Neural progenitor cell (in vitro differentiated cells): ENCODE data around the gene MAP2. TPM values are rescaled to one million over a fixed set of nuclear protein-coding genes. Genes with fewer than 3 reads are reported as not detected.

ENCODE experiments used
- DNase-seq: peaks from one replicate; pipeline ENCODE4 v3.0.0-alpha.2; 2016; ENCODE audit warnings: low spot score
- H2AFZ ChIP-seq: fragments of 200-600 bp; sonication (generic); replicated peaks from 2 replicates; pipeline ENCODE4 v1.6.1; 2016; ENCODE audit warnings: antibody characterized with exemption
- H3F3A ChIP-seq: fragments of 200-600 bp; sonication (generic); 2 replicates; pipeline ENCODE4 v1.6.1; 2016; ENCODE audit warnings: antibody characterized with exemption, low read depth
- H3K27ac ChIP-seq: fragments of 200-600 bp; sonication (generic); 2 replicates; pipeline ENCODE4 v1.5.1; 2016; ENCODE audit warnings: mild to moderate bottlenecking
- H3K27me3 ChIP-seq: fragments of 200-600 bp; sonication (generic); 2 replicates; pipeline ENCODE4 v1.6.1; 2016; ENCODE audit warnings: mild to moderate bottlenecking, moderate library complexity
- H3K36me3 ChIP-seq: fragments of 200-600 bp; sonication (generic); 2 replicates; pipeline ENCODE4 v1.5.1; 2016
- H3K4me1 ChIP-seq: fragments of 200-600 bp; sonication (generic); 2 replicates; pipeline ENCODE4 v1.6.1; 2016; ENCODE audit warnings: mixed run types
- H3K4me2 ChIP-seq: fragments of 200-600 bp; sonication (generic); 2 replicates; pipeline ENCODE4 v1.6.1; 2016
- H3K4me3 ChIP-seq: fragments of 200-600 bp; sonication (generic); 2 replicates; pipeline ENCODE4 v1.5.1; 2016
- H3K79me2 ChIP-seq: fragments of 200-600 bp; sonication (generic); 2 replicates; pipeline ENCODE4 v1.6.1; 2016; ENCODE audit warnings: low read depth
- H3K9ac ChIP-seq: fragments of 200-600 bp; sonication (generic); 2 replicates; pipeline ENCODE4 v1.6.1; 2016
- H3K9me3 ChIP-seq: fragments of 200-600 bp; sonication (generic); 2 replicates; pipeline ENCODE4 v1.5.1; 2016; ENCODE audit warnings: low read depth
- H4K20me1 ChIP-seq: fragments of 200-600 bp; sonication (generic); 2 replicates; pipeline ENCODE4 v1.6.1; 2016; ENCODE audit warnings: low read depth
- H3K27ac Mint-ChIP-seq: 3 replicates; pipeline ENCODE4 v1.8.0; 2021; ENCODE audit warnings: mixed read lengths
- H3K27me3 Mint-ChIP-seq: 2 replicates; pipeline ENCODE4 v1.8.0; 2022; ENCODE audit warnings: low read depth, mild to moderate bottlenecking, inconsistent platforms, moderate library complexity, mixed read lengths; ENCODE audit not compliant: insufficient read depth
- H3K36me3 Mint-ChIP-seq: 3 replicates; pipeline ENCODE4 v1.8.0; 2021; ENCODE audit warnings: mixed read lengths
- H3K4me1 Mint-ChIP-seq: 3 replicates; pipeline ENCODE4 v1.8.0; 2021; ENCODE audit warnings: mixed read lengths
- H3K4me3 Mint-ChIP-seq: 3 replicates; pipeline ENCODE4 v1.8.0; 2021; ENCODE audit warnings: mild to moderate bottlenecking, moderate library complexity, mixed read lengths
- H3K9me3 Mint-ChIP-seq: 3 replicates; pipeline ENCODE4 v1.8.0; 2020; ENCODE audit warnings: mixed read lengths
- CTCF ChIP-seq: fragments of 200-600 bp; sonication (generic); IDR thresholded peaks from 2 replicates; pipeline ENCODE4 v1.5.1; 2017; ENCODE audit warnings: antibody characterized with exemption, mild to moderate bottlenecking
- EZH2 ChIP-seq: fragments of 200-600 bp; sonication (generic); IDR thresholded peaks from 2 replicates; pipeline ENCODE4 v1.6.1; 2017; ENCODE audit warnings: antibody characterized with exemption, mild to moderate bottlenecking, moderate library complexity
- EZH2phosphoT487 ChIP-seq: fragments of 200-600 bp; sonication (generic); IDR thresholded peaks from 2 replicates; pipeline ENCODE4 v1.6.1; 2017; ENCODE audit warnings: antibody characterized with exemption
- total RNA-seq: library from RNA; depleted of rRNA; stranded (reverse); fragments of >200 nt; gene quantifications from 2 replicates; pipeline ENCODE4 v1.2.3, GENCODE V29; 2015; ENCODE audit warnings: low replicate concordance

MAP2 gene
- total RNA-seq, 1 donor from 2014 or later = 102 TPM

DNA sequence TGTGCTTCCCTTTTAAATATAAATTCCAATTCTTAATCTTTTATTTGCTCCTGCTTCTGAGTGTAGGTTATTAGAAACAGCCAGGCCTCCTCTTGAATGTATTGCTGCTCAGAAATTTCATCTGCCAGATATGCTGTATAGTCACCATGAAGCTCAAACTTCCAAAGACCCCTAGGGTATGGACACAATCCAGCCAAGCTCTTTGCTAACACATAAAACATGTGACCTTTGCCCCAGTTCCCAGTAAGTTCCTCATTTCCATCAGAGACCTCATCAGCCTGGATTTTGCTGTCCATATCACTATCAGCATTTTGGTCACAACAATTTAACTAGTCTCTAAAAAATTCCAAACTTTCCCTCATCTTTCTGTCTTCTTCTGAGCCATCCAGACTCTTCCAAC lies 75.2 kb downstream of the MAP2 start:
- Mint-ChIP-seq H3K27ac (no peak overlapping the region), H3K4me1 (peaks cover 23% of the 10 kb centered on the region), H3K36me3 (peaks cover 44% of the 10 kb centered on the region), H3K9me3 (peaks cover 25% of the 10 kb centered on the region), H3K27me3 (peaks cover 2% of the 10 kb centered on the region), H3K4me3 (no peak overlapping the region)
- Histone ChIP-seq H3K27me3 (no peaks in the 10 kb centered on the region), H3K4me3 (no peak overlapping the region), H4K20me1 (no peaks in the 10 kb centered on the region), H3K27ac (no peak overlapping the region), H2AFZ (no peak overlapping the region), H3K36me3 (no peaks in the 10 kb centered on the region), H3K4me2 (no peak overlapping the region), H3F3A (no peaks in the 10 kb centered on the region), H3K79me2 (no peaks in the 10 kb centered on the region), H3K4me1 (no peaks in the 10 kb centered on the region), H3K9me3 (no peaks in the 10 kb centered on the region), H3K9ac (no peak overlapping the region)
- TF ChIP-seq EZH2 = no peak
- TF ChIP-seq CTCF = no peak
- DNase-seq = no peak

- H3K27ac ChIP-seq = no peak overlapping the region
- Mint-ChIP-seq H3K27ac (no peak overlapping the region), H3K27me3 (peaks cover 2% of the 10 kb centered on the region), H3K36me3 (peaks cover 38% of the 10 kb centered on the region), H3K4me1 (peaks cover 23% of the 10 kb centered on the region), H3K9me3 (peaks cover 21% of the 10 kb centered on the region), H3K4me3 (no peak overlapping the region)
- no peak overlapping the region for H3K4me2 ChIP-seq
- H3K79me2 ChIP-seq = no peaks in the 10 kb centered on the region
- peaks cover 2% of the 10 kb centered on the region for H4K20me1 ChIP-seq
- no peak for DNase-seq
- no peaks in the 10 kb centered on the region for H3K4me1 ChIP-seq
- no peaks in the 10 kb centered on the region for H3F3A ChIP-seq
- H3K9ac ChIP-seq = no peak overlapping the region
- H3K4me3 ChIP-seq = no peak overlapping the region
- H3K36me3 ChIP-seq = no peaks in the 10 kb centered on the region
- no peak overlapping the region for H2AFZ ChIP-seq
- TF ChIP-seq EZH2 = no peak
- H3K9me3 ChIP-seq = no peaks in the 10 kb centered on the region
- H3K27me3 ChIP-seq = no peaks in the 10 kb centered on the region
Measured at GRCh38 chr2:209501579-209501978, 77.7 kb downstream of the MAP2 start.

DNA sequence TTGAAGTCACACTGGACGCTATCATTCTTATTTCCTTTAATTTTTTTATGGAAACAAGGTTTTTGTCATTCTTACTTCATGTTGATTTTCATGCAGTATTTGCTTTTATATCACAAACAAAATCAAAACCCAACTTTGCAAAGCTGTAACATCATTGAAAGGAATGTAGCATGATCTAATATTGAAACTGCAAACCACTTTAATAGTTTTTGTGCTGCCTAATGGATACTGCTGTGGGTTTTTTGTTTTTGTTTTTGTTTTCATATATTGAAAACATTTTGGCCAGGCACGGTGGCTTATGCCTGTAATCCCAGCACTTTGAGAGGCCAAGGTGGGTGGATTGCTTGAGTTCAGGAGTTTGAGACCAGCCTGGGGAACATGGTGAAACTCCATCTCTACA lies 81.6 kb downstream of the MAP2 start:
- no peaks in the 10 kb centered on the region for H3K27me3 ChIP-seq
- no peak overlapping the region for H3K4me3 Mint-ChIP-seq
- H3K9ac ChIP-seq = no peak overlapping the region
- peaks cover 11% of the 10 kb centered on the region for H3K36me3 Mint-ChIP-seq
- no peak overlapping the region for H3K4me2 ChIP-seq
- H3F3A ChIP-seq = no peaks in the 10 kb centered on the region
- no peaks in the 10 kb centered on the region for H3K27me3 Mint-ChIP-seq
- H2AFZ ChIP-seq = no peak overlapping the region
- no peaks in the 10 kb centered on the region for H3K9me3 ChIP-seq
- DNase-seq = no peak
- peaks cover 4% of the 10 kb centered on the region for H4K20me1 ChIP-seq
- H3K27ac Mint-ChIP-seq = no peak overlapping the region
- no peaks in the 10 kb centered on the region for H3K9me3 Mint-ChIP-seq
- no peaks in the 10 kb centered on the region for H3K79me2 ChIP-seq
- no peaks in the 10 kb centered on the region for H3K36me3 ChIP-seq
- no peaks in the 10 kb centered on the region for H3K4me1 ChIP-seq
- no peak overlapping the region for H3K27ac ChIP-seq
- no peak for TF ChIP-seq EZH2
- no peak for TF ChIP-seq EZH2phosphoT487
- no peak for TF ChIP-seq CTCF
- peaks cover 6% of the 10 kb centered on the region for H3K4me1 Mint-ChIP-seq
- no peak overlapping the region for H3K4me3 ChIP-seq

DNA sequence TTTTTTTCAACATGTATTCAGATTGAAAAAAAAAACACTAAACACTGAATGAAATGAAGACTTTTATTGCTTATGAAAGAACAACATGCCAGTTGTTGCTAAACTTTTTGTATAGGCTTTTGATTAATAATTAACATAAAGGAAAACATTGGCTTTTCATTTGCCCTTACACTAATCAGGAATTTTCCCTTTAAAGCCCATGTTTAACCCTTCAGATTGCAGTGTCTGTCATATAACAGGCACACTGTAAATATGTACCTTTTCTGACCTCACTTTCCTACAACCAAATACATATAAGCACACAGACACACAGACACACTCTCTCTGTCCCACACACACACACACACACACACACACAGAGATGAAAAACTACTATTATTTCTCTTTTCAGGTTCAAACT lies 84.4 kb downstream of the MAP2 start:
- no peaks in the 10 kb centered on the region for H3K36me3 ChIP-seq
- H3K27ac ChIP-seq = no peak overlapping the region
- no peak overlapping the region for H3K9ac ChIP-seq
- no peak overlapping the region for H3K4me3 Mint-ChIP-seq
- no peaks in the 10 kb centered on the region for H3K4me1 Mint-ChIP-seq
- no peaks in the 10 kb centered on the region for H3F3A ChIP-seq
- H3K27me3 Mint-ChIP-seq = no peaks in the 10 kb centered on the region
- H3K79me2 ChIP-seq = no peaks in the 10 kb centered on the region
- H3K27me3 ChIP-seq = no peaks in the 10 kb centered on the region
- H3K9me3 Mint-ChIP-seq = no peaks in the 10 kb centered on the region
- H4K20me1 ChIP-seq = peaks cover 4% of the 10 kb centered on the region
- no peak overlapping the region for H3K4me3 ChIP-seq
- no peak for DNase-seq
- H3K4me1 ChIP-seq = no peaks in the 10 kb centered on the region
- no peak overlapping the region for H2AFZ ChIP-seq
- no peak overlapping the region for H3K4me2 ChIP-seq
- no peak for TF ChIP-seq EZH2
- TF ChIP-seq EZH2phosphoT487 = no peak
- no peak for TF ChIP-seq CTCF
- no peaks in the 10 kb centered on the region for H3K9me3 ChIP-seq
- H3K36me3 Mint-ChIP-seq = peaks cover 4% of the 10 kb centered on the region
- H3K27ac Mint-ChIP-seq = no peak overlapping the region
